BLaER1 treated with 17β-estradiol and CSF1 and Interleukin-3, amounts not matched to agents 10 nM and 100 nM (cell line): ENCODE data around the gene DCPS.

Experiments
- H3K27ac ChIP-seq, 11 experiments: shearing (Covaris generic); formaldehyde crosslinking; 2 replicates each; pipeline ENCODE4 v1.8.1; 2022
- H3K27me3 ChIP-seq, 11 experiments: shearing (Covaris generic); formaldehyde crosslinking; 2 replicates each; pipeline ENCODE4 v1.8.1; 2022
- H3K36me3 ChIP-seq, 11 experiments: shearing (Covaris generic); formaldehyde crosslinking; 2 replicates each; pipeline ENCODE4 v1.8.1; 2022
- H3K4me1 ChIP-seq, 10 experiments: shearing (Covaris generic); formaldehyde crosslinking; 2 replicates each; pipeline ENCODE4 v1.8.1; 2022
- H3K4me2 ChIP-seq, 11 experiments: shearing (Covaris generic); formaldehyde crosslinking; 2 replicates each; pipeline ENCODE4 v1.8.1; 2022
- H3K4me3 ChIP-seq, 10 experiments: shearing (Covaris generic); formaldehyde crosslinking; 2 replicates each; pipeline ENCODE4 v1.8.1; 2022
- H3K9ac ChIP-seq, 11 experiments: shearing (Covaris generic); formaldehyde crosslinking; 2 replicates each; pipeline ENCODE4 v1.8.1; 2022
- H3K9me3 ChIP-seq, 11 experiments: shearing (Covaris generic); formaldehyde crosslinking; replicated peaks in 1 of 11; 2 replicates each; pipeline ENCODE4 v1.8.1; 2022
- H4K20me1 ChIP-seq, 11 experiments: shearing (Covaris generic); formaldehyde crosslinking; 2 replicates each; pipeline ENCODE4 v1.8.1; 2022
- Cebpa-rat ChIP-seq, 11 experiments: shearing (Covaris generic); IDR thresholded peaks; 2 replicates each; pipeline ENCODE4 v1.8.1; 2022

The DCPS gene

GRCh38 chr11:126334659-126335462, 31.0 kb downstream of the DCPS start:
- Histone ChIP-seq H3K4me2 (peak overlapping the region; percentile 56 to 92 (median 79); a peak in 21 of 22 replicates), H3K27me3 (no peaks in the 10 kb centered on the region), H3K9ac (no peak overlapping the region), H4K20me1 (peaks cover 0 to 46% (median 0%) of the 10 kb centered on the region in 11 experiments; a peak in 5 of 22 replicates), H3K27ac (peak overlapping the region in 2 of 11 experiments; percentile 5 to 72; a peak in 2 of 22 replicates), H3K4me3 (no peak overlapping the region), H3K4me1 (peaks cover 29 to 43% (median 40%) of the 10 kb centered on the region in 10 experiments), H3K9me3 (no peaks in the 10 kb centered on the region), H3K36me3 (peaks cover 29 to 52% (median 45%) of the 10 kb centered on the region in 11 experiments; a peak in 21 of 22 replicates)
- TF ChIP-seq Cebpa-rat (IDR thresholded peaks at IDR 0.05): no peak

GRCh38 chr11:126335463-126335760, 31.6 kb downstream of the DCPS start:
- Histone ChIP-seq H3K27ac (peak overlapping the region in 3 of 11 experiments; percentile 63 to 72 (median 65); a peak in 4 of 22 replicates), H3K36me3 (peaks cover 30 to 57% (median 48%) of the 10 kb centered on the region in 11 experiments; a peak in 21 of 22 replicates), H3K27me3 (no peaks in the 10 kb centered on the region), H4K20me1 (peaks cover 0 to 51% (median 0%) of the 10 kb centered on the region in 11 experiments; a peak in 6 of 22 replicates), H3K4me3 (no peak overlapping the region), H3K9ac (0 out of 22 replicates have a peak overlapping the region, but pooled peaks of 1 of the 11 experiments have one; percentile 38), H3K9me3 (no peaks in the 10 kb centered on the region), H3K4me1 (peaks cover 29 to 47% (median 41%) of the 10 kb centered on the region in 10 experiments), H3K4me2 (peak overlapping the region; percentile 56 to 92 (median 79); a peak in 21 of 22 replicates)
- TF ChIP-seq Cebpa-rat (IDR thresholded peaks at IDR 0.05): no peak

DNA sequence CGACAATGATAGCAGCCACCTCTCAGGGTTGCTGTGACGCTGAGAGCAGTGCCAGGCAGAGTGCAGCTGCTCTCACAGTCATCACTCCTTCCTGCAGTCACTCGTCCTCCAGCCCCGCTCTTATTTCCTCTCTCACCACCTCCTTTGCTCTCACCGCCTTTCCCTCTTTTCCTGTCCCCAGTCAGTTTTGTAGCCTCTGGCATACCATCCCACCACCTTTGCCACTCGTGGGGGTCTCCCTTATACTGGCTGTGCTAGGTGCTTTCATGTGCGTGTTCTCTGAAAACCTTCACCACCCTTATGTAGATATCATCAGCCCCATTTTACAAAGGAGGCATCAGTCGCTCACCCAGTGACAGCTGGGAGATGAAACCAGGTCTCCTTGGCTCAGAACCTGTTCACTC, 32.3 kb downstream of the DCPS start:
- Histone ChIP-seq H3K27me3 (no peaks in the 10 kb centered on the region), H3K9ac (peak overlapping the region in 7 of 11 experiments; percentile 18 to 61 (median 38); a peak in 11 of 22 replicates), H3K4me2 (peak overlapping the region; percentile 56 to 92 (median 79)), H3K4me3 (0 out of 20 replicates have a peak overlapping the region, but pooled peaks of 1 of the 10 experiments have one; percentile 9), H3K4me1 (peaks cover 32 to 54% (median 49%) of the 10 kb centered on the region in 10 experiments), H3K27ac (peak overlapping the region in 8 of 11 experiments; percentile 41 to 72 (median 54); a peak in 15 of 22 replicates), H3K9me3 (no peaks in the 10 kb centered on the region), H3K36me3 (peaks cover 30 to 58% (median 46%) of the 10 kb centered on the region in 11 experiments; a peak in 21 of 22 replicates), H4K20me1 (peaks cover 0 to 51% (median 0%) of the 10 kb centered on the region in 11 experiments; a peak in 6 of 22 replicates)
- TF ChIP-seq Cebpa-rat (IDR thresholded peaks at IDR 0.05): no peak

GRCh38 chr11:126336671-126337101, 32.8 kb downstream of the DCPS start:
- no peak for TF ChIP-seq Cebpa-rat (IDR thresholded peaks at IDR 0.05)
- peak overlapping the region; percentile 56 to 92 (median 79) for H3K4me2 ChIP-seq
- peaks cover 37 to 60% (median 54%) of the 10 kb centered on the region in 10 experiments for H3K4me1 ChIP-seq
- peak overlapping the region in 3 of 10 experiments; percentile 9 to 17 (median 10); a peak in 3 of 20 replicates for H3K4me3 ChIP-seq
- no peaks in the 10 kb centered on the region for H3K27me3 ChIP-seq
- H3K36me3 ChIP-seq: peaks cover 27 to 57% (median 45%) of the 10 kb centered on the region in 11 experiments; a peak in 21 of 22 replicates
- no peaks in the 10 kb centered on the region for H3K9me3 ChIP-seq
- peaks cover 0 to 56% (median 0%) of the 10 kb centered on the region in 11 experiments; a peak in 6 of 22 replicates for H4K20me1 ChIP-seq
- H3K9ac ChIP-seq: peak overlapping the region in 9 of 11 experiments; percentile 7 to 61 (median 37); a peak in 11 of 22 replicates
- peak overlapping the region in 8 of 11 experiments; percentile 41 to 72 (median 54); a peak in 15 of 22 replicates for H3K27ac ChIP-seq

DNA sequence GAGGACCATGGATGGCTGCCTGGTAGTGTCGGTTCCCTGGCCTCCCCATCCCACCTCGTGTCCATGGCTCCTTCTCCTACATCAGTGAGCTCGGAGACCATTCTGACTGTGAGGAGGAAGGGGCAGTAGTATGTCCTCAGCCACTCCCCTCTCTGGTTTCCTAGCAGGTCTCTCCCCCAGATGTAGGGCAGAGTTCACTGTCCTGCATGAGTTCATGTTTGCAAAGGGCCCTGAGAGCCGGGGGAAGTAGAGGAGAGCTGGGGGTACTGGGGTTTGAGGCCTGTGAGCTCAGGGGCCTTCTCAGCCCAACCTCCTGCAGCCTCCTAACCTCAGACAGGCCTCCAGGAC, 33.2 kb downstream of the DCPS start:
- Histone ChIP-seq H3K27ac (peak overlapping the region in 7 of 11 experiments; percentile 42 to 72 (median 55); a peak in 14 of 22 replicates), H4K20me1 (peaks cover 0 to 56% (median 0%) of the 10 kb centered on the region in 11 experiments; a peak in 6 of 22 replicates), H3K4me2 (peak overlapping the region; percentile 56 to 92 (median 79)), H3K9ac (peak overlapping the region in 8 of 11 experiments; percentile 7 to 61 (median 38); a peak in 9 of 22 replicates), H3K36me3 (peaks cover 22 to 57% (median 45%) of the 10 kb centered on the region in 11 experiments; a peak in 21 of 22 replicates), H3K4me3 (peak overlapping the region in 1 of 10 experiments; percentile 17; a peak in 2 of 20 replicates), H3K27me3 (no peaks in the 10 kb centered on the region), H3K9me3 (no peaks in the 10 kb centered on the region), H3K4me1 (peaks cover 41 to 64% (median 58%) of the 10 kb centered on the region in 10 experiments)
- no peak for TF ChIP-seq Cebpa-rat (IDR thresholded peaks at IDR 0.05)

- H3K4me1 ChIP-seq: peaks cover 46 to 69% (median 64%) of the 10 kb centered on the region in 10 experiments
- TF ChIP-seq Cebpa-rat (IDR thresholded peaks at IDR 0.05): no peak
- peak overlapping the region; percentile 56 to 92 (median 79) for H3K4me2 ChIP-seq
- H3K9ac ChIP-seq: peak overlapping the region in 4 of 11 experiments; percentile 7 to 61 (median 46); a peak in 4 of 22 replicates
- H3K36me3 ChIP-seq: peaks cover 18 to 57% (median 45%) of the 10 kb centered on the region in 11 experiments; a peak in 20 of 22 replicates
- H3K27ac ChIP-seq: peak overlapping the region in 7 of 11 experiments; percentile 42 to 72 (median 55); a peak in 12 of 22 replicates
- H3K4me3 ChIP-seq: no peak overlapping the region
- H3K9me3 ChIP-seq: no peaks in the 10 kb centered on the region
- H4K20me1 ChIP-seq: peaks cover 0 to 59% (median 0%) of the 10 kb centered on the region in 11 experiments; a peak in 6 of 22 replicates
- no peaks in the 10 kb centered on the region for H3K27me3 ChIP-seq
Measured at GRCh38 chr11:126337474-126338241, 33.8 kb downstream of the DCPS start.

GRCh38 chr11:126338346-126339055, 34.6 kb downstream of the DCPS start:
- H3K9me3 ChIP-seq: no peaks in the 10 kb centered on the region
- H3K27me3 ChIP-seq: no peaks in the 10 kb centered on the region
- H3K27ac ChIP-seq: peak overlapping the region in 2 of 11 experiments; percentile 65 to 72; a peak in 1 of 22 replicates
- H3K4me3 ChIP-seq: no peak overlapping the region
- H3K4me2 ChIP-seq: peak overlapping the region in 8 of 11 experiments; percentile 11 to 92 (median 82); a peak in 10 of 22 replicates
- H3K36me3 ChIP-seq: peaks cover 23 to 57% (median 43%) of the 10 kb centered on the region in 11 experiments; a peak in 21 of 22 replicates
- TF ChIP-seq Cebpa-rat (IDR thresholded peaks at IDR 0.05): no peak
- no peak overlapping the region for H3K9ac ChIP-seq
- H4K20me1 ChIP-seq: peaks cover 0 to 64% (median 0%) of the 10 kb centered on the region in 11 experiments; a peak in 7 of 22 replicates
- H3K4me1 ChIP-seq: peaks cover 46 to 71% (median 67%) of the 10 kb centered on the region in 10 experiments
